Fibroblast of the aortic adventitia (primary cell): ENCODE data around the gene CTSE. TPM values are rescaled to one million over a fixed set of nuclear protein-coding genes. Genes with fewer than 3 reads are reported as not detected.

Experiments used
- DNase-seq: peaks from one replicate; pipeline ENCODE4 v3.0.0-alpha.2; 2010; ENCODE audit warnings: low read depth
- H3K4me3 ChIP-seq: 2 replicates; pipeline ENCODE4 v1.5.1; 2011; ENCODE audit warnings: low read depth, mild to moderate bottlenecking, control low read depth, low read length, moderate library complexity
- total RNA-seq: library from RNA; depleted of rRNA; stranded (reverse); fragments of >200 nt; gene quantifications from 2 replicates; pipeline ENCODE4 v1.2.3, GENCODE V29; 2012; ENCODE audit warnings: low replicate concordance
- TF ChIP-seq, protein P1 (sequence below): IDR thresholded peaks from 2 replicates; pipeline ENCODE4 v1.5.1; 2011; ENCODE audit warnings: mild to moderate bottlenecking, low read length, control low read depth, inconsistent platforms; ENCODE audit not compliant: insufficient read depth

The CTSE gene
- total RNA-seq, 1 donor = not detected

DNA sequence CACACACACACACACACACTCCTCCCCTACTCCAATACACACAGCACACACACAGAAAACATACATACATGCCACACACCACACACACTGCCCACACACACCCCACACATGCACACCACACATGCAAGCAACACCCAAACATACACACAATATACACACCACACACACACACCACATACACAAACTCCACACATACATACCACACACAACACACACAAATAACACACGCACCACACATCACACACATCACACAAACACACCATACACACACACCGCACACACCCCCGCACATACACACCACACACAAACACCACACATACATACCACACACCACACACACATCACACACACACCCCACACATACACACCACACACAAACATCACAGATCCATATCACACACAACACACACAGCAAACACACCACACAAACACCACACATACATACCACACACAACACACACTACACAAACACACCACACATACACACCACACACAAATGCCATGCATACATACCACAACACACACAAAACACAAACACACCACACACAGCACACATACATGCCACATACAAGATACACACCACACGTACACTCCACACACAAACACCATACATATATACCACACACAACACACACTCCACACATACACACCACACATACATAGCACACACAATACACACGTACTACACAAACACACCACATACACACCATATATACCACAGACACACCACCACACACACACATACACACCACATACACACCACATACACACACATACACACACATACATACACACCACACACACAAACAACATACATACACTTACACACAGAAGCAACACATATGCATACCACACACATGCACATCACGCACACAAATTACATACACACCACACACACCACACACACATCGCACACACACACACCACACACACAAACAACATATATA, 19.6 kb downstream of the CTSE start:
- TF ChIP-seq, protein P1, sequence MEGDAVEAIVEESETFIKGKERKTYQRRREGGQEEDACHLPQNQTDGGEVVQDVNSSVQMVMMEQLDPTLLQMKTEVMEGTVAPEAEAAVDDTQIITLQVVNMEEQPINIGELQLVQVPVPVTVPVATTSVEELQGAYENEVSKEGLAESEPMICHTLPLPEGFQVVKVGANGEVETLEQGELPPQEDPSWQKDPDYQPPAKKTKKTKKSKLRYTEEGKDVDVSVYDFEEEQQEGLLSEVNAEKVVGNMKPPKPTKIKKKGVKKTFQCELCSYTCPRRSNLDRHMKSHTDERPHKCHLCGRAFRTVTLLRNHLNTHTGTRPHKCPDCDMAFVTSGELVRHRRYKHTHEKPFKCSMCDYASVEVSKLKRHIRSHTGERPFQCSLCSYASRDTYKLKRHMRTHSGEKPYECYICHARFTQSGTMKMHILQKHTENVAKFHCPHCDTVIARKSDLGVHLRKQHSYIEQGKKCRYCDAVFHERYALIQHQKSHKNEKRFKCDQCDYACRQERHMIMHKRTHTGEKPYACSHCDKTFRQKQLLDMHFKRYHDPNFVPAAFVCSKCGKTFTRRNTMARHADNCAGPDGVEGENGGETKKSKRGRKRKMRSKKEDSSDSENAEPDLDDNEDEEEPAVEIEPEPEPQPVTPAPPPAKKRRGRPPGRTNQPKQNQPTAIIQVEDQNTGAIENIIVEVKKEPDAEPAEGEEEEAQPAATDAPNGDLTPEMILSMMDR = no peak
- no peak overlapping the region for H3K4me3 ChIP-seq
- DNase-seq = no peak

DNA sequence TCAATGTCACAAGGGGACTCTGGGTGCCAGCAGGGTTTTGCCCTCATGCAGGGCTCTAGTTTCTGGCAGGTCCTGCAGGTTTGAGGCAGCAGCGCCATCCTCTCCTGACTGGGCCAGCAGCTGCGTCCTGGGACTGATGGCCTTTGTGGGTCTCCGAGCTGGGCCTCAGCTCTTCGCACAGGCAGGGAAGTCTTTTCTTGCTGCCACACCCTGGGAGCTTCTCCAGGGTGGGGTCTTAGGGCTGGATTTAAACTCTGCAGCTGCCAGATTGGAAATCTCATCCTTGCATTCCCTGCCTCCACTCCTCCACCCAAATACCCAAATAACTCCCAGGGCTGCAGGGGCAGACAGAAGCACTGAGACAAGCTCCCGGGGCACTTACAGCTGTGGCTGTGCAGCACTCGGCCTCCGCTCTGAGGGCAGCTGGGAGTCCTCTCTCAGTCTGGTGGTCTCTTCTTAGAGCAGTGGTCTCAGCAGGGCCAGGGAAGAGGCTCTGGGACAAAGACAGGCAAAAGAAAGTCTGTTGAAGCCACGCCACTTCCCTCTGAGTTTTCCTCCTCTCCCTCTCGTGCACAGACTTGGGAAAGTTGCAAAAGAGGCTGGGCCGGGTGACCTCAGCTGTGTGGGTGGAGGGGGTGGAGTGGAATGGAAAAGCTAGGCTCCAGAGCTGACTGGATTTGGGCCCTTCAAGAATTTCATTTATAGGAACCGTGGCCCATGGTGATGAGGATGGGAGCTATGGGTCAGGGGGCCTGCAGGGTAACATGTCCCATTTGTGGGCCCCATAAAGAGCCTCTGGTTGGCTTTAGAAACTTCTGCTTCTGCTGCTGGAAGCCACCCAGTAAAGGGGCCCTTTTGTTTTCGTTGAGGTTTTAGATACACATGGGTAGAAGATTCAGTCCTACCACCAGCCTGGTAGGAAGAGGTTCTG, 20.6 kb downstream of the CTSE start, which contains the start of gene RAB7B:
RAB7B (minus strand) TSS at position 525 of the 931 bp plus-strand sequence. CDS start 9,260 bp downstream, outside the sequence.
- peak within 1 kb of the TSS; percentile 70 for H3K4me3 ChIP-seq
- TF ChIP-seq, protein P1 = no peak
- peak; percentile 80 for DNase-seq

DNA sequence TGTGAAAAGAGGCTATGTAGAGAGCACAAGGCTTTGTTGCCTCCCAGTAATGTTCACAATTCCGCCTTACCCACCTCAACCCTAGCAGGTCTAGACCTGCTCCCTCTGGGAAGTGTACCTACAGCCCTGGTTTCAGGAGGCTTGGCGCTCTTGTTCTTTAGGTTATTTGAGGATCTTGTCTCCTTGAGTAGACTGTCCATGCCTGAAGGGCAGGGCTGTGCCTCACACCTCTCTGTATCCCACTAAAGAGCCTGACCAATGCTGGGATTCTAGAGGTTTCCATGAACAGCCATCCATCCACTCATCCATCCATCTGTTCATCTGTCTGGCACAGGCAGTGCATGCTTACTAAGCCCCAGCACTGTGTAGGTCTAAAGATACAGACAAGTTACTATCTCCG, 21.5 kb downstream of the CTSE start:
- TF ChIP-seq, protein P1 = no peak
- no peak for DNase-seq
- peak overlapping the region; percentile 70 for H3K4me3 ChIP-seq

DNA sequence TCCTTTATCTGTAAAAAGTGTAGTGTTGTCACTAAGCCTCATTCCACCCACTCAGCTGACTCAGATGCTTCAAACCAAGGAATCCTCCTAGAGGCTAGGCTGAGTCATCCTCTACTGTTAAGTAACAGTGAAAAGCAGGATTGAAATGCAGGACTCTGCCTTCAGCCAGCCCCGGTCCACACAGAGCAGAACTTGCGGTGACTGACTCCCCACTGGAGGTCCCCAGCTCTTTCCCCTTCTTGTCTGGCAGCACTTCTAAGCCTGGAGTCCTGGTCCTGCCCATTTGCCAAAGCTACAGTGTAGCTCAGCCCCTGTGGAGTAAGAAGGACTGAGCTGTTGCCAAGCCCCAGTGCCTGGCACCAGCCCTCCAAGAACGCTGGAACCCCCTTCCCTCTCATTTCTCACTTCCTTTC, 22.2 kb downstream of the CTSE start:
- peak; percentile 95 for DNase-seq
- TF ChIP-seq, protein P1 = no peak
- H3K4me3 ChIP-seq = peak overlapping the region; percentile 70

DNA sequence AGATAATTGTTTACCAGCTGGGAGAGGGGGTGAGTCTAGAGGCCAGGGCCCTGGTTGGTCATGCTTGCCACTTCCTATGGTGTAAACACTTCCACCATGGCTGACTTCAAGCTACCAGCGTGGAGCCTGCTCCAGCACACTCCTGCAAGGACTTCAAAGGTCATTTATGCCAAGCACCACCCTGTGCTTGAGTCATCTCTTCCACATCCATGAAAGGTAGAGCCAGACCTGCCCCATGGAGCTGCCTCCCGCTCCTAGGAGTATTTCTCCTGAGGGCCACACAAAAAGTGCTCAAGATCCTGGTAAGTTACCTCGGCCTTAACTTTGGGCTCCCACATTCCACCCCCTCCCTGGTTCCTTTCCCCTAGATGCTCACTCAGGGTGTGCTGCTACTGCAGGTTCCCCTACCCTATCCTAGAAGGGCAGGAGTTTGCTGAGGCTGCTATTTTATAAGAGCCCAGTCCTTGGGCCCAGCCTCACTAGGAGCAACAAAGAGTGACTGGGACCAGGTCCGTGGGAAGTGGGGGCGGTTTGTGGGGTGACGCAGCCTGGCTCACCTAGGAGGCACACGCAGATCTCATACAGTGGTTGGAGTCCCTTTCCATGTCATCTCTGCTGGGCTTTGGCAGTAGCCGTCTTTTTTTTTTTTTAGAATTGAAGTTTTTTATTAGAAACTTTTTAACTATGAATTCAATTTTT, 22.9 kb downstream of the CTSE start:
- TF ChIP-seq, protein P1 = no peak
- DNase-seq = peak; percentile 42
- H3K4me3 ChIP-seq = peak overlapping the region; percentile 7
